AG04450 (cell line): ENCODE results near the gene MOB1A. TPM values are rescaled to one million over a fixed set of nuclear protein-coding genes. Genes with fewer than 3 reads are reported as not detected.

Experiments used
- CTCF ChIA-PET: fragments of 300-600, 350-600 bp; formaldehyde crosslinking; extraction: SDS; loops from one replicate; lab custom pipeline; 2022; ENCODE audit warnings: antibody characterized with exemption, inconsistent platforms; lab: Charles Lee
- POLR2A ChIA-PET: fragments of 350-600 bp; formaldehyde crosslinking; extraction: SDS; loops from one replicate; lab custom pipeline; 2021; ENCODE audit warnings: antibody characterized with exemption, inconsistent platforms; lab: Yijun Ruan, JAX
- DNase-seq: peaks from one replicate; pipeline ENCODE4 v3.0.0-alpha.2; 2011; ENCODE audit warnings: low read depth, low spot score
- H3K27ac ChIP-seq: one replicate; pipeline ENCODE4 v1.5.1; 2012; ENCODE audit warnings: low read depth, low read length, control low read depth
- H3K27me3 ChIP-seq: one replicate; pipeline ENCODE4 v1.6.0; 2012; ENCODE audit warnings: low read length; ENCODE audit not compliant: control insufficient read depth, insufficient read depth
- H3K4me3 ChIP-seq: 2 replicates; pipeline ENCODE4 v1.5.1; 2011; ENCODE audit warnings: mild to moderate bottlenecking, low read depth, low read length, control low read depth
- H3K9me3 ChIP-seq: 2 replicates; pipeline ENCODE4 v1.5.1; 2012; ENCODE audit warnings: low read length; ENCODE audit not compliant: control insufficient read depth, insufficient read depth
- polyA plus RNA-seq: library from polyadenylated mRNA; depleted of rRNA; stranded (reverse); fragments of >200 nt; gene quantifications from 2 replicates; pipeline ENCODE4 v1.2.3, GENCODE V29; 2011
- TF ChIP-seq, protein P1 (sequence below): IDR thresholded peaks from 2 replicates; pipeline ENCODE4 v1.5.1; 2011; ENCODE audit warnings: low read depth, low read length, control low read depth, inconsistent platforms

The MOB1A gene
- polyA plus RNA-seq, 1 experiment, result 59.7 TPM

DNA sequence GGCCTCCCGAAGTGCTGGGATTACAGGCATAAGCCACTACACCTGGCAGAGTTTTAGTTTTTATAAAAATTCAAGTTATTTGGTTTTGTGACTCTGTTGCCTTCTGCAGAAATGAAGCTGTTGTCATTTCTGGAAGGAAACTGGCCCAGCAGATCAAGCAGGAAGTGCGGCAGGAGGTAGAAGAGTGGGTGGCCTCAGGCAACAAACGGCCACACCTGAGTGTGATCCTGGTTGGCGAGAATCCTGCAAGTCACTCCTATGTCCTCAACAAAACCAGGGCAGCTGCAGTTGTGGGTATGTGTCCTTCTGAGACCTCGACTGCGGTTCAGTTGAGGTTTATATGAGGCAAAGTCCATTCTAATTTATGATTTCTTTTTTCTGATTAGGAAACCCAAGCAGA, 26.9 kb upstream of the MOB1A start:
- DNase-seq, result no peak
- CTCF ChIA-PET, result interaction anchor here (1.9 kb wide), 1 partner anchor 381 kb away, joined by 6 read pairs; no protein-coding TSS in a partner anchor
- no peak overlapping the region for H3K27ac ChIP-seq

DNA sequence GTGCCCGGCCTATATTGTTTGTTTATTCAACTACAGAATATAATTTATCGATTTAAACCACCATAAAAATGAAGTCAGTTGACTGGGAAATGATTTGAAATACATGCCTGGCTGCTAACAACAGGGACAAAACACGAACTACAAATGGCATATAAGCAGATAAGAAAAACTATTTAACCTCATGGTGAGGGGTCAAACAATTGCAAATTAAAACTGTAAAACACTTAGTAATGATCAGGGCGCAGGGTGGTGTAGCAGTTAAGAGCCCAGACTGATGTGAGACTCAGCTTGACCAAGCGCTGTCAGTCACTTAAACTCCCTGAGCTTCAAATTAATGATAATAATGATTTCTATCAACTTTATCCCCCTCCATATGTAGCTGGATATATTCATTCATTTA, 26.4 kb upstream of the MOB1A start:
- DNase-seq, result no peak
- ChIA-PET CTCF (no interaction called here), POLR2A (no interaction called here)

More for the DNA sequence above, 26.9 kb upstream of the MOB1A start:
- TF ChIP-seq, protein P1, sequence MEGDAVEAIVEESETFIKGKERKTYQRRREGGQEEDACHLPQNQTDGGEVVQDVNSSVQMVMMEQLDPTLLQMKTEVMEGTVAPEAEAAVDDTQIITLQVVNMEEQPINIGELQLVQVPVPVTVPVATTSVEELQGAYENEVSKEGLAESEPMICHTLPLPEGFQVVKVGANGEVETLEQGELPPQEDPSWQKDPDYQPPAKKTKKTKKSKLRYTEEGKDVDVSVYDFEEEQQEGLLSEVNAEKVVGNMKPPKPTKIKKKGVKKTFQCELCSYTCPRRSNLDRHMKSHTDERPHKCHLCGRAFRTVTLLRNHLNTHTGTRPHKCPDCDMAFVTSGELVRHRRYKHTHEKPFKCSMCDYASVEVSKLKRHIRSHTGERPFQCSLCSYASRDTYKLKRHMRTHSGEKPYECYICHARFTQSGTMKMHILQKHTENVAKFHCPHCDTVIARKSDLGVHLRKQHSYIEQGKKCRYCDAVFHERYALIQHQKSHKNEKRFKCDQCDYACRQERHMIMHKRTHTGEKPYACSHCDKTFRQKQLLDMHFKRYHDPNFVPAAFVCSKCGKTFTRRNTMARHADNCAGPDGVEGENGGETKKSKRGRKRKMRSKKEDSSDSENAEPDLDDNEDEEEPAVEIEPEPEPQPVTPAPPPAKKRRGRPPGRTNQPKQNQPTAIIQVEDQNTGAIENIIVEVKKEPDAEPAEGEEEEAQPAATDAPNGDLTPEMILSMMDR, result no peak
- Histone ChIP-seq H3K4me3 (no peak overlapping the region), H3K9me3 (no peaks in the 10 kb centered on the region), H3K27me3 (no peaks in the 10 kb centered on the region)
- POLR2A ChIA-PET, result interaction anchor here (1.2 kb wide), 1 partner anchor 27 kb away, joined by 4 read pairs; the partner anchor contains the start of gene MOB1A

DNA sequence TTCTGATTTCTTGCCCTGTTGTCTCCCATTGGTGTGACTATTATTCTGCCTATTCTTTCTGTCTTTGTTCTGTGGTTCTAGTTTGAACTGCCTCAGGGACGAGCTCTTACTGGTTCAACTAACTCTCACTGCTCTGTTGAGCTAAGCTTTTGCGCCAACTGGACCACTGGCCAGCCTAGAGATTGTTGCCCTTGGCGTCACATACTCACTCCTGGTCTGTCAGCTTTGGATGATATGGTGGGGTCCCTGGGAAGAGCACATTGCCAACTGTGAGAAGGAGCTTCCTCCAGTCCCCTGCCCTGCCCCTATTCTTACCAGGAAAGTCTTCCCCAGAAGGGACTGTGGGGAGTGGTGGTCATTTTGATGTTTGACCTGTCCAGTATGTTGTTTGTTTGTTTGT, 25.8 kb upstream of the MOB1A start:
- no peak for DNase-seq
- Histone ChIP-seq H3K27ac (no peak overlapping the region), H3K4me3 (no peak overlapping the region), H3K27me3 (no peaks in the 10 kb centered on the region), H3K9me3 (no peaks in the 10 kb centered on the region)
- ChIA-PET POLR2A (no interaction called here), CTCF (interaction anchor here (1.4 kb wide), 1 partner anchor 50 kb away, joined by 3 read pairs; no protein-coding TSS in a partner anchor)
- TF ChIP-seq, protein P1, result no peak

More for the DNA sequence above, 26.4 kb upstream of the MOB1A start:
- no peak overlapping the region for H3K27ac ChIP-seq
- H3K27me3 ChIP-seq, result no peaks in the 10 kb centered on the region
- no peaks in the 10 kb centered on the region for H3K9me3 ChIP-seq
- H3K4me3 ChIP-seq, result no peak overlapping the region
- TF ChIP-seq, protein P1, result no peak

GRCh38 chr2:74201596-74201995, 22.9 kb upstream of the MOB1A start:
- Histone ChIP-seq H3K4me3 (peak overlapping the region; percentile 18; the same call in 1 of the 2 replicates), H3K27ac (peak overlapping the region; percentile 31), H3K9me3 (no peaks in the 10 kb centered on the region; the same call in 1 of the 2 replicates), H3K27me3 (no peaks in the 10 kb centered on the region)
- TF ChIP-seq, protein P1, result no peak
- no peak for DNase-seq
- CTCF ChIA-PET, result no interaction called here
- POLR2A ChIA-PET, result interaction anchor here (0.7 to 1.2 kb wide), 3 partner anchors 14 to 281 kb away, joined by 3 to 5 read pairs (median 4); partner anchors contain the start of gene MOB1A

DNA sequence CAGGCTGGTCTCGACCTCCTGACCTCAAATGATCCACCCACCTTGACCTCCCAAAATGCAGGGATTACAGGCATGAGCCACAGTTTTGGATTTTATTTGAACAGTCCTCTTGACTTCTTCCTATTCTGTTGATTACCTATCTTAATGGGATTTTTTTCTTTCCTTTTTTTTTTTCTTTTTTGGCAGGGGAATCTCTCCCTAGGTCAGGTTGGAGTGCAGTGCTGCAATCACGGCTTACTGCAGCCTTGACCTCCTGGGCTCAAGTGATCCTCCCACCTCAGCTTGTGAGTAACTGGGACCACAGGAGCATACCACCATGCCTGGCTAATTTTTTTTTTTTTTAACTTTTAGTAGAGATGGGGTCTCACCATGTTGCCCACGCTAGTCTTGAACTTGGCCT, 22.5 kb upstream of the MOB1A start:
- no peak for DNase-seq
- POLR2A ChIA-PET, result interaction anchor here (0.7 to 1.2 kb wide), 3 partner anchors 13 to 281 kb away, joined by 3 to 5 read pairs (median 4); partner anchors contain the start of gene MOB1A
- Histone ChIP-seq H3K27me3 (no peaks in the 10 kb centered on the region), H3K4me3 (peak overlapping the region; percentile 97; the same call in 1 of the 2 replicates), H3K27ac (peak overlapping the region; percentile 31), H3K9me3 (no peaks in the 10 kb centered on the region; the same call in 1 of the 2 replicates)
- CTCF ChIA-PET, result no interaction called here
- TF ChIP-seq, protein P1, result no peak
